Amniotic epithelial cell (primary cell): Measurements from ENCODE around the gene P2RX6.
"Not testable (repeated sequence)": the region's sequence is repeated elsewhere in the genome, so short reads cannot be mapped to it uniquely, and the experiment has no call there.

Experiments
- DNase-seq: peaks from one replicate; pipeline ENCODE4 v3.0.0-alpha.2; 2010; ENCODE audit warnings: low read depth

The P2RX6 gene

GRCh38 chr22:21031545-21032036 is 16.6 kb downstream of the P2RX6 start:
- DNase-seq: no peak

GRCh38 chr22:21032037-21032867 is 17.3 kb downstream of the P2RX6 start, which contains the start of gene SLC7A4:
SLC7A4 (minus strand) TSS chr22:21032561; CDS start chr22:21031812, 749 bp downstream.
- DNase-seq: peak; percentile 44

GRCh38 chr22:21032868-21033688 is 18.1 kb downstream of the P2RX6 start:
- DNase-seq: peak; percentile 38

GRCh38 chr22:21033895-21034294 is 18.9 kb downstream of the P2RX6 start:
- DNase-seq: no peak

- no peak for DNase-seq
These were observed 20.0 kb downstream of the P2RX6 start for GRCh38 chr22:21034989-21035388.

- peak; percentile 72 for DNase-seq
These were observed 23.4 kb downstream of the P2RX6 start for GRCh38 chr22:21038405-21038804.

GRCh38 chr22:21039158-21039557 is 24.2 kb downstream of the P2RX6 start:
- not testable (repeated sequence) for DNase-seq

GRCh38 chr22:21041937-21042336 is 27.0 kb downstream of the P2RX6 start:
- peak; percentile 71 for DNase-seq

- DNase-seq: no peak
These were observed 28.3 kb downstream of the P2RX6 start for GRCh38 chr22:21042978-21043859.

- no peak for DNase-seq
These were observed 29.0 kb downstream of the P2RX6 start for GRCh38 chr22:21043860-21044535.

GRCh38 chr22:21044931-21045584 is 30.1 kb downstream of the P2RX6 start:
- peak; percentile 65 for DNase-seq

GRCh38 chr22:21045585-21046294 is 30.8 kb downstream of the P2RX6 start, which contains the start of gene LRRC74B:
LRRC74B (plus strand) TSS chr22:21045946; CDS start chr22:21045987, 41 bp downstream.
- peak; percentile 92 for DNase-seq

GRCh38 chr22:21047035-21047661 is 32.2 kb downstream of the P2RX6 start:
- DNase-seq: no peak

GRCh38 chr22:21047730-21048129 is 32.8 kb downstream of the P2RX6 start:
- no peak for DNase-seq

GRCh38 chr22:21048448-21048847 is 33.5 kb downstream of the P2RX6 start:
- DNase-seq: not testable (repeated sequence)

- DNase-seq: not testable (repeated sequence)
These were observed 34.0 kb downstream of the P2RX6 start for GRCh38 chr22:21048965-21049364.

GRCh38 chr22:21051145-21051830 is 36.3 kb downstream of the P2RX6 start:
- DNase-seq: no peak

- DNase-seq: no peak
These were observed 37.0 kb downstream of the P2RX6 start for GRCh38 chr22:21051831-21052400.
